Measurements from ENCODE around the gene SENP1. TPM values are rescaled to one million over a fixed set of nuclear protein-coding genes. Genes with fewer than 3 reads are reported as not detected.

Gene SENP1
- total and polyA plus RNA-seq, 2 of the 13 experiments (the other 11 are each of a cell fraction or from before 2014, with no cell fraction given) = 14.0 to 20.2 TPM

DNA sequence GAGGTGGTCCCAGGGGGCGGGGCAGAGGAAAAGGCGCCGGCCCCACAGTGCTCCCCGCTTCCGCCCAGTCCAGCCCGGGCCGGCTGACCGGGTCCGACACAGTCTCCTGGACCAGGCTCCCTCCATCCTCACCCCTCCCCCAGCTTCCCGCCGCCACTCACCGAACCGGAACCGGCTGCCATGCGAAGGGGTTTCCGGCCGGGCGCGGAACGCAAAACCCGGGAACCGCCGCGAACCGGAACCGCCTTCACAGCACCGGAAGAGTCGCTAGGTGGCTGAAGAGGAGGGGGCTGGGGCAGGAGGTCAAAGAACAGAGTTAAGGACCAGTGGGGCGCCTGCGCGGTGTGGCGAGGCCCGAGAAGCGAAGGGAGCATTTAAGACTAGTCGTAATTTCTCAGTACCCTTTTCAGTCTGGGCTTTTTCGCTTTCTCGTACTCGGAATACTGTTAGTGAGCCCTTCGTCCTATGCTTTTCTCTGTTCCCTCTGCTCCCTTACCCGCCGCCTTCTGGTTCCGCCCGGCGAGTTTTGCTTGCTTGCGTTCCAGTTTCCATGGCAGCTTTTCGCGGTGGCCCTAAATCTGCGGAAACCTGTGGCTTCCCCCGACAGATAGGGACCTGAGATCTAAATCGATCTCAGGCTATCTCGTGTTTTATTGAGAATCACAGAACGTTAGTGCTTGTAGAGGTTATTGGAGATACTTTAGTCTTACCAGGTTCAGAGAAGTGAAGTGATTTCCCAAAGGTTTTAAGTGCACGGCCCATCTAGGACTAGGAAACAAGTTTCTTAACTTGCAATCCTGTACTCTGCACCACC, at the start of gene SENP1 (continued):
- peak; percentile 82 for TF ChIP-seq ZNF614 (CRISPR knock-in tag; IDR thresholded peaks at IDR 0.05; ENCODE audit: borderline replicate concordance)
- TF ChIP-seq ZBTB21 (CRISPR knock-in tag; IDR thresholded peaks at IDR 0.05) = no peak
- TF ChIP-seq KAT7 (CRISPR knock-in tag; IDR thresholded peaks at IDR 0.05; ENCODE audit: borderline replicate concordance) = 0 out of 2 replicates have a peak, but pooled peaks have one; percentile 84
- peak; percentile 19; the same call in 1 of the 2 replicates for TF ChIP-seq STAT5B (CRISPR knock-in tag; IDR thresholded peaks at IDR 0.05)
- TF ChIP-seq, protein P1, sequence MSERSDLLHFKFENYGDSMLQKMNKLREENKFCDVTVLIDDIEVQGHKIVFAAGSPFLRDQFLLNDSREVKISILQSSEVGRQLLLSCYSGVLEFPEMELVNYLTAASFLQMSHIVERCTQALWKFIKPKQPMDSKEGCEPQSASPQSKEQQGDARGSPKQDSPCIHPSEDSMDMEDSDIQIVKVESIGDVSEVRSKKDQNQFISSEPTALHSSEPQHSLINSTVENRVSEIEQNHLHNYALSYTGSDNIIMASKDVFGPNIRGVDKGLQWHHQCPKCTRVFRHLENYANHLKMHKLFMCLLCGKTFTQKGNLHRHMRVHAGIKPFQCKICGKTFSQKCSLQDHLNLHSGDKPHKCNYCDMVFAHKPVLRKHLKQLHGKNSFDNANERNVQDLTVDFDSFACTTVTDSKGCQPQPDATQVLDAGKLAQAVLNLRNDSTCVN (CRISPR knock-in tag; IDR thresholded peaks at IDR 0.05; ENCODE audit: borderline replicate concordance) = peak; percentile 13; the same call in 1 of the 2 replicates
- TF ChIP-seq ZNF839 (CRISPR knock-in tag; IDR thresholded peaks at IDR 0.05; ENCODE audit: borderline replicate concordance) = 0 out of 2 replicates have a peak, but pooled peaks have one; percentile 20
- TF ChIP-seq, protein P2, sequence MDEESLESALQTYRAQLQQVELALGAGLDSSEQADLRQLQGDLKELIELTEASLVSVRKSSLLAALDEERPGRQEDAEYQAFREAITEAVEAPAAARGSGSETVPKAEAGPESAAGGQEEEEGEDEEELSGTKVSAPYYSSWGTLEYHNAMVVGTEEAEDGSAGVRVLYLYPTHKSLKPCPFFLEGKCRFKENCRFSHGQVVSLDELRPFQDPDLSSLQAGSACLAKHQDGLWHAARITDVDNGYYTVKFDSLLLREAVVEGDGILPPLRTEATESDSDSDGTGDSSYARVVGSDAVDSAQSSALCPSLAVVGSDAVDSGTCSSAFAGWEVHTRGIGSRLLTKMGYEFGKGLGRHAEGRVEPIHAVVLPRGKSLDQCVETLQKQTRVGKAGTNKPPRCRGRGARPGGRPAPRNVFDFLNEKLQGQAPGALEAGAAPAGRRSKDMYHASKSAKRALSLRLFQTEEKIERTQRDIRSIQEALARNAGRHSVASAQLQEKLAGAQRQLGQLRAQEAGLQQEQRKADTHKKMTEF (CRISPR knock-in tag; IDR thresholded peaks at IDR 0.05) = peak; percentile 72; the same call in 1 of the 2 replicates
- TF ChIP-seq ZNF7 (CRISPR knock-in tag; IDR thresholded peaks at IDR 0.05) = no peak
- TF ChIP-seq, protein P3, sequence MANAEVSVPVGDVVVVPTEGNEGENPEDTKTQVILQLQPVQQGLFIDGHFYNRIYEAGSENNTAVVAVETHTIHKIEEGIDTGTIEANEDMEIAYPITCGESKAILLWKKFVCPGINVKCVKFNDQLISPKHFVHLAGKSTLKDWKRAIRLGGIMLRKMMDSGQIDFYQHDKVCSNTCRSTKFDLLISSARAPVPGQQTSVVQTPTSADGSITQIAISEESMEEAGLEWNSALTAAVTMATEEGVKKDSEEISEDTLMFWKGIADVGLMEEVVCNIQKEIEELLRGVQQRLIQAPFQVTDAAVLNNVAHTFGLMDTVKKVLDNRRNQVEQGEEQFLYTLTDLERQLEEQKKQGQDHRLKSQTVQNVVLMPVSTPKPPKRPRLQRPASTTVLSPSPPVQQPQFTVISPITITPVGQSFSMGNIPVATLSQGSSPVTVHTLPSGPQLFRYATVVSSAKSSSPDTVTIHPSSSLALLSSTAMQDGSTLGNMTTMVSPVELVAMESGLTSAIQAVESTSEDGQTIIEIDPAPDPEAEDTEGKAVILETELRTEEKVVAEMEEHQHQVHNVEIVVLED (CRISPR knock-in tag; IDR thresholded peaks at IDR 0.05; ENCODE audit: borderline replicate concordance) = peak; percentile 63; the same call in 1 of the 2 replicates
- peak; percentile 52 for TF ChIP-seq HDAC2 (CRISPR knock-in tag; IDR thresholded peaks at IDR 0.05)
- TF ChIP-seq ZNF484 (CRISPR knock-in tag; IDR thresholded peaks at IDR 0.05; ENCODE audit: borderline replicate concordance, low read depth) = no peak
- TF ChIP-seq SRSF9 (IDR thresholded peaks at IDR 0.05; ENCODE audit: borderline replicate concordance, insufficient read depth, low read depth, low read length, poor library complexity, severe bottlenecking) = no peak
- 0 out of 2 replicates have a peak, but pooled peaks have one; percentile 28 for TF ChIP-seq SP5 (CRISPR knock-in tag; IDR thresholded peaks at IDR 0.05; ENCODE audit: borderline replicate concordance, low read depth)
- no peak for TF ChIP-seq JUN (CRISPR knock-in tag; IDR thresholded peaks at IDR 0.05)
- TF ChIP-seq, protein P4, sequence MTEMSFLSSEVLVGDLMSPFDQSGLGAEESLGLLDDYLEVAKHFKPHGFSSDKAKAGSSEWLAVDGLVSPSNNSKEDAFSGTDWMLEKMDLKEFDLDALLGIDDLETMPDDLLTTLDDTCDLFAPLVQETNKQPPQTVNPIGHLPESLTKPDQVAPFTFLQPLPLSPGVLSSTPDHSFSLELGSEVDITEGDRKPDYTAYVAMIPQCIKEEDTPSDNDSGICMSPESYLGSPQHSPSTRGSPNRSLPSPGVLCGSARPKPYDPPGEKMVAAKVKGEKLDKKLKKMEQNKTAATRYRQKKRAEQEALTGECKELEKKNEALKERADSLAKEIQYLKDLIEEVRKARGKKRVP (CRISPR knock-in tag; IDR thresholded peaks at IDR 0.05) = peak in 1 of 2 experiments; percentile 43; a peak in 1 of 4 replicates
- TF ChIP-seq, protein P5, sequence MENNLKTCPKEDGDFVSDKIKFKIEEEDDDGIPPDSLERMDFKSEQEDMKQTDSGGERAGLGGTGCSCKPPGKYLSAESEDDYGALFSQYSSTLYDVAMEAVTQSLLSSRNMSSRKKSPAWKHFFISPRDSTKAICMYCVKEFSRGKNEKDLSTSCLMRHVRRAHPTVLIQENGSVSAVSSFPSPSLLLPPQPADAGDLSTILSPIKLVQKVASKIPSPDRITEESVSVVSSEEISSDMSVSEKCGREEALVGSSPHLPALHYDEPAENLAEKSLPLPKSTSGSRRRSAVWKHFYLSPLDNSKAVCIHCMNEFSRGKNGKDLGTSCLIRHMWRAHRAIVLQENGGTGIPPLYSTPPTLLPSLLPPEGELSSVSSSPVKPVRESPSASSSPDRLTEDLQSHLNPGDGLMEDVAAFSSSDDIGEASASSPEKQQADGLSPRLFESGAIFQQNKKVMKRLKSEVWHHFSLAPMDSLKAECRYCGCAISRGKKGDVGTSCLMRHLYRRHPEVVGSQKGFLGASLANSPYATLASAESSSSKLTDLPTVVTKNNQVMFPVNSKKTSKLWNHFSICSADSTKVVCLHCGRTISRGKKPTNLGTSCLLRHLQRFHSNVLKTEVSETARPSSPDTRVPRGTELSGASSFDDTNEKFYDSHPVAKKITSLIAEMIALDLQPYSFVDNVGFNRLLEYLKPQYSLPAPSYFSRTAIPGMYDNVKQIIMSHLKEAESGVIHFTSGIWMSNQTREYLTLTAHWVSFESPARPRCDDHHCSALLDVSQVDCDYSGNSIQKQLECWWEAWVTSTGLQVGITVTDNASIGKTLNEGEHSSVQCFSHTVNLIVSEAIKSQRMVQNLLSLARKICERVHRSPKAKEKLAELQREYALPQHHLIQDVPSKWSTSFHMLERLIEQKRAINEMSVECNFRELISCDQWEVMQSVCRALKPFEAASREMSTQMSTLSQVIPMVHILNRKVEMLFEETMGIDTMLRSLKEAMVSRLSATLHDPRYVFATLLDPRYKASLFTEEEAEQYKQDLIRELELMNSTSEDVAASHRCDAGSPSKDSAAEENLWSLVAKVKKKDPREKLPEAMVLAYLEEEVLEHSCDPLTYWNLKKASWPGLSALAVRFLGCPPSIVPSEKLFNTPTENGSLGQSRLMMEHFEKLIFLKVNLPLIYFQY (CRISPR knock-in tag; IDR thresholded peaks at IDR 0.05; ENCODE audit: borderline replicate concordance) = peak; percentile 100

All from HepG2 (cell line).